IMR-90 (cell line): ENCODE measurements around the gene UCP2. TPM values are rescaled to one million over a fixed set of nuclear protein-coding genes. Genes with fewer than 3 reads are reported as not detected.

Experiments
- ATAC-seq: fragments of 200-7000 bp; cut with Tn5 transposase; 2 replicates; pipeline ENCODE4 v1.9.1; 2020; ENCODE audit warnings: low read depth, mild to moderate bottlenecking, moderate library complexity
- BruUV-seq: library from RNA; stranded (reverse); fragments of 400-500 nt; replicated peaks from 2 replicates; lab custom pipeline; 2021; lab: Mats Ljungman, UMichigan
- CTCF ChIA-PET: fragments of 300-600 bp; formaldehyde crosslinking; extraction: SDS; loops from one replicate; lab custom pipeline; 2021; ENCODE audit warnings: antibody characterized with exemption; lab: Yijun Ruan, JAX
- POLR2A ChIA-PET: fragments of 300-600 bp; sonication (Branson Sonifier 250); formaldehyde crosslinking; loops from one replicate; lab custom pipeline; 2022; ENCODE audit warnings: antibody characterized with exemption; ENCODE audit not compliant: unreplicated experiment; lab: Charles Lee
- DNase-seq: peaks from one replicate; pipeline ENCODE4 v3.0.0; 2013
- H2AFZ ChIP-seq: replicated peaks from 2 replicates; pipeline ENCODE3; 2013; ENCODE audit warnings: low read length, mild to moderate bottlenecking; ENCODE audit not compliant: poor library complexity
- H2AK5ac ChIP-seq: 2 replicates; pipeline ENCODE4 v1.6.1; 2013; ENCODE audit warnings: low read depth, low read length, inconsistent platforms
- H2AK9ac ChIP-seq: replicated peaks from 2 replicates; pipeline ENCODE3; 2013; ENCODE audit warnings: mild to moderate bottlenecking, low read depth, low read length, moderate library complexity; ENCODE audit not compliant: poor library complexity
- H2BK120ac ChIP-seq: 2 replicates; pipeline ENCODE4 v1.6.1; 2013; ENCODE audit warnings: low read depth, low read length, inconsistent platforms
- H2BK15ac ChIP-seq: 3 replicates; pipeline ENCODE4 v1.6.1; 2013; ENCODE audit warnings: low read depth, low read length, inconsistent platforms
- H2BK20ac ChIP-seq: 2 replicates; pipeline ENCODE4 v1.6.1; 2013; ENCODE audit warnings: low read depth, mild to moderate bottlenecking, inconsistent platforms, low read length, moderate library complexity
- H2BK5ac ChIP-seq: 2 replicates; pipeline ENCODE4 v1.6.1; 2013; ENCODE audit warnings: mild to moderate bottlenecking, low read depth, low read length, inconsistent platforms; ENCODE audit not compliant: poor library complexity, severe bottlenecking
- H3K14ac ChIP-seq: replicated peaks from 2 replicates; pipeline ENCODE4 v1.6.1; 2013; ENCODE audit warnings: low read depth, low read length, inconsistent platforms
- H3K18ac ChIP-seq: 2 replicates; pipeline ENCODE4 v1.6.1; 2013; ENCODE audit warnings: low read depth, low read length, control low read depth
- H3K23ac ChIP-seq: 2 replicates; pipeline ENCODE4 v1.6.1; 2013; ENCODE audit warnings: low read depth, low read length, inconsistent platforms
- H3K27ac ChIP-seq: 2 replicates; pipeline ENCODE4 v1.5.1; 2013; ENCODE audit warnings: mild to moderate bottlenecking, control low read depth, low read length; ENCODE audit not compliant: insufficient read depth
- H3K27me3 ChIP-seq: 2 replicates; pipeline ENCODE4 v1.6.1; 2013; ENCODE audit warnings: low read length; ENCODE audit not compliant: control insufficient read depth, insufficient read depth
- H3K36me3 ChIP-seq: 2 replicates; pipeline ENCODE4 v1.6.1; 2013; ENCODE audit warnings: low read length, mixed read lengths; ENCODE audit not compliant: control insufficient read depth, insufficient read depth
- H3K4ac ChIP-seq: 2 replicates; pipeline ENCODE4 v1.6.1; 2013; ENCODE audit warnings: low read depth, low read length, inconsistent platforms
- H3K4me1 ChIP-seq: 2 replicates; pipeline ENCODE4 v1.6.1; 2013; ENCODE audit warnings: low read length, mixed read lengths; ENCODE audit not compliant: control insufficient read depth, insufficient read depth
- H3K4me2 ChIP-seq: 2 replicates; pipeline ENCODE4 v1.6.1; 2013; ENCODE audit warnings: low read depth, mild to moderate bottlenecking, control low read depth, low read length, moderate library complexity
- H3K4me3 ChIP-seq: 2 replicates; pipeline ENCODE4 v1.5.1; 2013; ENCODE audit warnings: low read depth, mild to moderate bottlenecking, control low read depth, low read length, moderate library complexity; ENCODE audit not compliant: insufficient read depth
- H3K56ac ChIP-seq: 2 replicates; pipeline ENCODE4 v1.6.1; 2013; ENCODE audit warnings: low read length, inconsistent platforms; ENCODE audit not compliant: insufficient read depth; ENCODE audit errors: extremely low read depth
- H3K79me1 ChIP-seq, 2 experiments: 2 replicates each; pipeline ENCODE4 v1.6.1; 2013; ENCODE audit warnings: low read length in 2 of 2, inconsistent platforms in 1 of 2, low read depth in 1 of 2
- H3K9ac ChIP-seq: 2 replicates; pipeline ENCODE4 v1.6.1; 2013; ENCODE audit warnings: low read depth, low read length, control low read depth
- H3K9me1 ChIP-seq: 2 replicates; pipeline ENCODE4 v1.6.1; 2013; ENCODE audit warnings: low read length, inconsistent platforms; ENCODE audit not compliant: insufficient read depth
- H3K9me3 ChIP-seq: 2 replicates; pipeline ENCODE4 v1.6.1; 2013; ENCODE audit warnings: low read length; ENCODE audit not compliant: control insufficient read depth, insufficient read depth
- H4K20me1 ChIP-seq: 2 replicates; pipeline ENCODE4 v1.6.1; 2013; ENCODE audit warnings: low read length, inconsistent platforms; ENCODE audit not compliant: insufficient read depth
- H4K5ac ChIP-seq: 2 replicates; pipeline ENCODE4 v1.6.1; 2013; ENCODE audit warnings: mild to moderate bottlenecking, low read depth, low read length, control low read depth
- H4K8ac ChIP-seq, 2 experiments: 2 replicates each; pipeline ENCODE4 v1.6.1; 2013; ENCODE audit warnings: low read depth in 2 of 2, low read length in 2 of 2, control low read depth in 1 of 2, inconsistent platforms in 1 of 2
- H4K91ac ChIP-seq: 2 replicates; pipeline ENCODE4 v1.6.1; 2013; ENCODE audit warnings: low read depth, low read length, inconsistent platforms; ENCODE audit not compliant: insufficient read depth
- CHD1 ChIP-seq: IDR thresholded peaks from 2 replicates; pipeline ENCODE4 v1.6.1; 2012; ENCODE audit warnings: low read depth, low read length, improper control_type of control experiment
- MAFK ChIP-seq: IDR thresholded peaks from 2 replicates; pipeline ENCODE4 v1.6.1; 2012; ENCODE audit warnings: low read depth, low read length, improper control_type of control experiment
- MAZ ChIP-seq: IDR thresholded peaks from 2 replicates; pipeline ENCODE4 v1.6.1; 2012; ENCODE audit warnings: low read depth, mild to moderate bottlenecking, low read length, improper control_type of control experiment, moderate library complexity, borderline replicate concordance
- MXI1 ChIP-seq: IDR thresholded peaks from 2 replicates; pipeline ENCODE4 v1.6.1; 2012; ENCODE audit warnings: low read depth, mild to moderate bottlenecking, low read length, moderate library complexity, borderline replicate concordance
- RFX5 ChIP-seq: IDR thresholded peaks from 2 replicates; pipeline ENCODE4 v1.8.0; 2012; ENCODE audit warnings: low read depth, mild to moderate bottlenecking, low read length, moderate library complexity
- WGBS, 2 experiments: methylation state at CpG; one replicate each; pipeline versions ENCODE4 v1.1.5 to v1.1.7; 2013; ENCODE audit warnings: missing lambda C conversion rate in 2 of 2; ENCODE audit not compliant: insufficient read length in 1 of 2; ENCODE audit errors: extremely low coverage in 2 of 2; 5-methylcytosine and 5-hydroxymethylcytosine counted together
- dilution Hi-C: fragments of 300-500 bp; cut with HindIII; formaldehyde crosslinking; loops from one replicate; pipeline ENCODE4 v1.14.3; 2018; ENCODE audit warnings: low sequenced_read_pairs; ENCODE audit not compliant: unreplicated experiment
- in situ Hi-C: fragments of 300-500 bp; cut with MboI; formaldehyde crosslinking; loops from 3 replicates; pipeline ENCODE4 v1.14.3; 2019; ENCODE audit warnings: low sequenced_read_pairs, inconsistent platforms, mixed read lengths
- intact Hi-C: fragments of 100-400 bp; cut with micrococcal nuclease; formaldehyde crosslinking; loops from 2 replicates; pipeline ENCODE4 v1.10.0; 2022
- polyA plus RNA-seq, 3 experiments: library from polyadenylated mRNA; depleted of rRNA; stranded (reverse); fragments of >200 nt; gene quantifications; 2 replicates each; pipeline ENCODE4 v1.2.3, GENCODE V29; 2012; ENCODE audit warnings: low replicate concordance in 1 of 3
- total RNA-seq: library from RNA; depleted of rRNA; stranded (reverse); fragments of >200 nt; gene quantifications from 2 replicates; pipeline ENCODE4 v1.2.3, GENCODE V29; 2012
- TF ChIP-seq, protein P1 (sequence below): fragments of 150-350 bp; IDR thresholded peaks from 2 replicates; pipeline ENCODE4 v1.6.1; 2016; ENCODE audit warnings: low read depth, mild to moderate bottlenecking, low read length, moderate library complexity, borderline replicate concordance

The UCP2 gene
- total and polyA plus RNA-seq, 2 of the 4 experiments (the other 2 are of a cell fraction), result 2.0 to 11.9 TPM

GRCh38 chr11:74000307-74001133 lies 17.9 kb upstream of the UCP2 start (continued):
- no peak for TF ChIP-seq CHD1

DNA sequence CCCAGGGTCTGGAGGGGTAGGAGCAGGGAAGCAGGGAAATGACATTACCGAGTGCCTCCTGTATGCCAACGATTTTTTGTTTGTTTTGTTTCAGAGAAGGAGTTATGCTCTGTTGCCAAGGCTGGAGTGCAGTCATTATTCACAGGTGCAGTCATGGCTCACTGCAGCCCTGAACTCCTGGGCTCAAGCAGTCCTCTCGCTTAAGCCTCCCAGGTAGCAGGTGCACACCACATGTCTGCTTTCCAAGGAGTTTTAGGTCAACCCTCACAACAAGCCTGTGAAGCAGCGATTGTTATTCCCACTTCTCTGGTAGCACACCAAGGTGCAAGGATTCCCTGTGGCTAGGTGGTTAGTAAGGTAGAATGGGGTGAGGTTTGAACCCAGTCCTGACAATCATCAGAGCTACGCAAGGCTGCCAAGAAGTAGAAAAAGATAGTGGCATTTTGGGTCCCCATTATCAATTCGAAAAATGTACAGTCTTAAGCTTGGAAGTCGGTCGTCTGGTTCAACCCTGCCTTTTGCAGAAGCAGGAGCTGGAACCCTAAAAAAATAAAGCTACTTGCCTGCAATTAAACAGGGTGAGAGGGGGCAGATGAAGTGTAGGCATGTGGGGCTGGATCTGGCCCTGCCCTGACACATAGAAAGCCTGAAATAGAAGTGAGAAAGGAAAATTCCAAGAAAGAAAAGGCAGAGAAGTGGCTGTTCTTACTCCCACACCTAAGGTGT lies 17.1 kb upstream of the UCP2 start:
- Histone ChIP-seq H3K9me3 (no peaks in the 10 kb centered on the region), H2AK9ac (no peak overlapping the region), H3K56ac (no peak overlapping the region), H3K27me3 (no peaks in the 10 kb centered on the region), H3K79me1 (no peaks in the 10 kb centered on the region), H2BK120ac (no peak overlapping the region), H2BK5ac (no peak overlapping the region), H3K4ac (no peak overlapping the region), H4K91ac (no peak overlapping the region), H3K4me1 (no peaks in the 10 kb centered on the region), H2AFZ (no peak overlapping the region), H3K23ac (no peak overlapping the region), H4K20me1 (no peaks in the 10 kb centered on the region), H4K5ac (no peak overlapping the region), H3K4me2 (no peak overlapping the region), H3K18ac (no peak overlapping the region), H2BK20ac (no peak overlapping the region), H2BK15ac (no peak overlapping the region), H2AK5ac (no peak overlapping the region), H3K27ac (no peak overlapping the region), H3K9me1 (0 out of 2 replicates have a peak, but pooled peaks cover 4% of the 10 kb centered on the region), H3K14ac (no peak overlapping the region), H4K8ac (no peak overlapping the region), H3K4me3 (no peak overlapping the region), H3K9ac (no peak overlapping the region), H3K36me3 (peaks cover 3% of the 10 kb centered on the region)
- BruUV-seq, result no TSS peak
- dilution Hi-C loops, result no loop called here
- ATAC-seq, result no peak
- WGBS, 2 experiments, result 83% methylated on average over 1 of the region's 8 CpGs; no CpG with 5 or more reads in 1 of the 2 experiments
- no peak for TF ChIP-seq MAZ
- TF ChIP-seq, protein P1, sequence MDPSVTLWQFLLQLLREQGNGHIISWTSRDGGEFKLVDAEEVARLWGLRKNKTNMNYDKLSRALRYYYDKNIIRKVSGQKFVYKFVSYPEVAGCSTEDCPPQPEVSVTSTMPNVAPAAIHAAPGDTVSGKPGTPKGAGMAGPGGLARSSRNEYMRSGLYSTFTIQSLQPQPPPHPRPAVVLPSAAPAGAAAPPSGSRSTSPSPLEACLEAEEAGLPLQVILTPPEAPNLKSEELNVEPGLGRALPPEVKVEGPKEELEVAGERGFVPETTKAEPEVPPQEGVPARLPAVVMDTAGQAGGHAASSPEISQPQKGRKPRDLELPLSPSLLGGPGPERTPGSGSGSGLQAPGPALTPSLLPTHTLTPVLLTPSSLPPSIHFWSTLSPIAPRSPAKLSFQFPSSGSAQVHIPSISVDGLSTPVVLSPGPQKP, result no peak
- TF ChIP-seq RFX5, result no peak
- TF ChIP-seq MXI1, result no peak
- TF ChIP-seq MAFK, result no peak
- POLR2A ChIA-PET, result no interaction called here
- DNase-seq, result no peak
- CTCF ChIA-PET, result no interaction called here
- in situ Hi-C loops, result no loop called here
- intact Hi-C loops, result no loop called here
